IMR-90 (cell line): ENCODE data around the gene KYNU. TPM values are rescaled to one million over a fixed set of nuclear protein-coding genes. Genes with fewer than 3 reads are reported as not detected.
"Not testable (repeated sequence)": the region's sequence is repeated elsewhere in the genome, so short reads cannot be mapped to it uniquely, and the experiment has no call there.

ENCODE experiments used
- ATAC-seq: fragments of 200-7000 bp; cut with Tn5 transposase; 2 replicates; pipeline ENCODE4 v1.9.1; 2020; ENCODE audit warnings: low read depth, mild to moderate bottlenecking, moderate library complexity
- BruUV-seq: library from RNA; stranded (reverse); fragments of 400-500 nt; replicated peaks from 2 replicates; lab custom pipeline; 2021; lab: Mats Ljungman, UMichigan
- CTCF ChIA-PET: fragments of 300-600 bp; formaldehyde crosslinking; extraction: SDS; loops from one replicate; lab custom pipeline; 2021; ENCODE audit warnings: antibody characterized with exemption; lab: Yijun Ruan, JAX
- POLR2A ChIA-PET: fragments of 300-600 bp; sonication (Branson Sonifier 250); formaldehyde crosslinking; loops from one replicate; lab custom pipeline; 2022; ENCODE audit warnings: antibody characterized with exemption; ENCODE audit not compliant: unreplicated experiment; lab: Charles Lee
- DNase-seq: peaks from one replicate; pipeline ENCODE4 v3.0.0; 2013
- H2AFZ ChIP-seq: replicated peaks from 2 replicates; pipeline ENCODE3; 2013; ENCODE audit warnings: low read length, mild to moderate bottlenecking; ENCODE audit not compliant: poor library complexity
- H2AK5ac ChIP-seq: 2 replicates; pipeline ENCODE4 v1.6.1; 2013; ENCODE audit warnings: low read depth, low read length, inconsistent platforms
- H2AK9ac ChIP-seq: replicated peaks from 2 replicates; pipeline ENCODE3; 2013; ENCODE audit warnings: mild to moderate bottlenecking, low read depth, low read length, moderate library complexity; ENCODE audit not compliant: poor library complexity
- H2BK120ac ChIP-seq: 2 replicates; pipeline ENCODE4 v1.6.1; 2013; ENCODE audit warnings: low read depth, low read length, inconsistent platforms
- H2BK15ac ChIP-seq: 3 replicates; pipeline ENCODE4 v1.6.1; 2013; ENCODE audit warnings: low read depth, low read length, inconsistent platforms
- H2BK20ac ChIP-seq: 2 replicates; pipeline ENCODE4 v1.6.1; 2013; ENCODE audit warnings: low read depth, mild to moderate bottlenecking, inconsistent platforms, low read length, moderate library complexity
- H2BK5ac ChIP-seq: 2 replicates; pipeline ENCODE4 v1.6.1; 2013; ENCODE audit warnings: mild to moderate bottlenecking, low read depth, low read length, inconsistent platforms; ENCODE audit not compliant: poor library complexity, severe bottlenecking
- H3K14ac ChIP-seq: replicated peaks from 2 replicates; pipeline ENCODE4 v1.6.1; 2013; ENCODE audit warnings: low read depth, low read length, inconsistent platforms
- H3K18ac ChIP-seq: 2 replicates; pipeline ENCODE4 v1.6.1; 2013; ENCODE audit warnings: low read depth, low read length, control low read depth
- H3K23ac ChIP-seq: 2 replicates; pipeline ENCODE4 v1.6.1; 2013; ENCODE audit warnings: low read depth, low read length, inconsistent platforms
- H3K27ac ChIP-seq: 2 replicates; pipeline ENCODE4 v1.5.1; 2013; ENCODE audit warnings: mild to moderate bottlenecking, control low read depth, low read length; ENCODE audit not compliant: insufficient read depth
- H3K27me3 ChIP-seq: 2 replicates; pipeline ENCODE4 v1.6.1; 2013; ENCODE audit warnings: low read length; ENCODE audit not compliant: control insufficient read depth, insufficient read depth
- H3K36me3 ChIP-seq: 2 replicates; pipeline ENCODE4 v1.6.1; 2013; ENCODE audit warnings: low read length, mixed read lengths; ENCODE audit not compliant: control insufficient read depth, insufficient read depth
- H3K4ac ChIP-seq: 2 replicates; pipeline ENCODE4 v1.6.1; 2013; ENCODE audit warnings: low read depth, low read length, inconsistent platforms
- H3K4me1 ChIP-seq: 2 replicates; pipeline ENCODE4 v1.6.1; 2013; ENCODE audit warnings: low read length, mixed read lengths; ENCODE audit not compliant: control insufficient read depth, insufficient read depth
- H3K4me2 ChIP-seq: 2 replicates; pipeline ENCODE4 v1.6.1; 2013; ENCODE audit warnings: low read depth, mild to moderate bottlenecking, control low read depth, low read length, moderate library complexity
- H3K4me3 ChIP-seq: 2 replicates; pipeline ENCODE4 v1.5.1; 2013; ENCODE audit warnings: low read depth, mild to moderate bottlenecking, control low read depth, low read length, moderate library complexity; ENCODE audit not compliant: insufficient read depth
- H3K56ac ChIP-seq: 2 replicates; pipeline ENCODE4 v1.6.1; 2013; ENCODE audit warnings: low read length, inconsistent platforms; ENCODE audit not compliant: insufficient read depth; ENCODE audit errors: extremely low read depth
- H3K79me1 ChIP-seq, 2 experiments: 2 replicates each; pipeline ENCODE4 v1.6.1; 2013; ENCODE audit warnings: low read length in 2 of 2, inconsistent platforms in 1 of 2, low read depth in 1 of 2
- H3K9ac ChIP-seq: 2 replicates; pipeline ENCODE4 v1.6.1; 2013; ENCODE audit warnings: low read depth, low read length, control low read depth
- H3K9me1 ChIP-seq: 2 replicates; pipeline ENCODE4 v1.6.1; 2013; ENCODE audit warnings: low read length, inconsistent platforms; ENCODE audit not compliant: insufficient read depth
- H3K9me3 ChIP-seq: 2 replicates; pipeline ENCODE4 v1.6.1; 2013; ENCODE audit warnings: low read length; ENCODE audit not compliant: control insufficient read depth, insufficient read depth
- H4K20me1 ChIP-seq: 2 replicates; pipeline ENCODE4 v1.6.1; 2013; ENCODE audit warnings: low read length, inconsistent platforms; ENCODE audit not compliant: insufficient read depth
- H4K5ac ChIP-seq: 2 replicates; pipeline ENCODE4 v1.6.1; 2013; ENCODE audit warnings: mild to moderate bottlenecking, low read depth, low read length, control low read depth
- H4K8ac ChIP-seq, 2 experiments: 2 replicates each; pipeline ENCODE4 v1.6.1; 2013; ENCODE audit warnings: low read depth in 2 of 2, low read length in 2 of 2, control low read depth in 1 of 2, inconsistent platforms in 1 of 2
- H4K91ac ChIP-seq: 2 replicates; pipeline ENCODE4 v1.6.1; 2013; ENCODE audit warnings: low read depth, low read length, inconsistent platforms; ENCODE audit not compliant: insufficient read depth
- WGBS, 2 experiments: methylation state at CpG; one replicate each; pipeline versions ENCODE4 v1.1.5 to v1.1.7; 2013; ENCODE audit warnings: missing lambda C conversion rate in 2 of 2; ENCODE audit not compliant: insufficient read length in 1 of 2; ENCODE audit errors: extremely low coverage in 2 of 2; 5-methylcytosine and 5-hydroxymethylcytosine counted together
- dilution Hi-C: fragments of 300-500 bp; cut with HindIII; formaldehyde crosslinking; loops from one replicate; pipeline ENCODE4 v1.14.3; 2018; ENCODE audit warnings: low sequenced_read_pairs; ENCODE audit not compliant: unreplicated experiment
- in situ Hi-C: fragments of 300-500 bp; cut with MboI; formaldehyde crosslinking; loops from 3 replicates; pipeline ENCODE4 v1.14.3; 2019; ENCODE audit warnings: low sequenced_read_pairs, inconsistent platforms, mixed read lengths
- intact Hi-C: fragments of 100-400 bp; cut with micrococcal nuclease; formaldehyde crosslinking; loops from 2 replicates; pipeline ENCODE4 v1.10.0; 2022
- polyA plus RNA-seq, 3 experiments: library from polyadenylated mRNA; depleted of rRNA; stranded (reverse); fragments of >200 nt; gene quantifications; 2 replicates each; pipeline ENCODE4 v1.2.3, GENCODE V29; 2012; ENCODE audit warnings: low replicate concordance in 1 of 3
- total RNA-seq: library from RNA; depleted of rRNA; stranded (reverse); fragments of >200 nt; gene quantifications from 2 replicates; pipeline ENCODE4 v1.2.3, GENCODE V29; 2012

KYNU gene
- total and polyA plus RNA-seq, 2 of the 4 experiments (the other 2 are of a cell fraction): 0.75 to 2.9 TPM

DNA sequence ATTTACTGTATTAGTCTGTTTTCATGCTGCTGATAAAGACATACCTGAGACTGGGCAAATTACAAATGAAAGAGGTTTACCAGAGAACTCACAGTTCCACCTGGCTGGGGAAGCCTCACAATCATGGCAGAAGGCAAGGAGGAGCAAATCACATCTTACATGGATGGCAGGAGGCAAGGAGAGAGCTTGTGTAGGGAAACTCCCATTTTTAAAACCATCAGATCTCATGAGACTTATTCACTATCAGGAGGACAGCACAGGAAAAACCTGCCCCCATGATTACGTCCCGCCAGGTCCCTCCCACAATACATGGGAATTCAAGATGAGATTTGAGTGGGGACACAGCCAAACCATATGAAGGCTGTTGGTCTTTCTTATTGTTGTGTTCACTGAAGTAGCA, 72.9 kb downstream of the KYNU start:
- WGBS, 2 experiments: no CpG with 5 or more reads among the region's 2 CpGs
- H3K79me1 ChIP-seq, H3K4me2 ChIP-seq, dilution Hi-C loops, intact Hi-C loops, H3K27ac ChIP-seq, H2AK9ac ChIP-seq, H3K18ac ChIP-seq, H3K4me1 ChIP-seq, H3K9me3 ChIP-seq, POLR2A ChIA-PET, BruUV-seq, DNase-seq, H2BK15ac ChIP-seq, in situ Hi-C loops, H2BK20ac ChIP-seq, ATAC-seq, H4K20me1 ChIP-seq, H4K5ac ChIP-seq, H3K56ac ChIP-seq, H2BK120ac ChIP-seq, H2BK5ac ChIP-seq, H2AK5ac ChIP-seq, H3K4me3 ChIP-seq, CTCF ChIA-PET, H4K91ac ChIP-seq, H3K14ac ChIP-seq, H3K9me1 ChIP-seq, H3K4ac ChIP-seq, H3K23ac ChIP-seq, H3K36me3 ChIP-seq, H4K8ac ChIP-seq, H3K9ac ChIP-seq, H2AFZ ChIP-seq, H3K27me3 ChIP-seq: not testable (repeated sequence)
